ENCODE data around the gene PRELID1. TPM values are rescaled to one million over a fixed set of nuclear protein-coding genes. Genes with fewer than 3 reads are reported as not detected.

The PRELID1 gene
- total and polyA plus RNA-seq, 10 of the 15 experiments (the other 5 are each of a cell fraction or from before 2014, with no cell fraction given) = 30.9 to 584 (median 254) TPM

GRCh38 chr5:177300236-177300880 is 3.2 kb upstream of the PRELID1 start (continued):
- 0 out of 2 replicates have a peak, but pooled peaks have one; percentile 10 for TF ChIP-seq ZNF592 (IDR thresholded peaks at IDR 0.05)
- no peak for TF ChIP-seq TBL1XR1 (IDR thresholded peaks at IDR 0.05; ENCODE audit: low read depth, low read length)
- peak; percentile 100 for TF ChIP-seq EED (IDR thresholded peaks at IDR 0.05; ENCODE audit: low read depth)
- TF ChIP-seq GABPA (IDR thresholded peaks at IDR 0.05; ENCODE audit: low read depth) = peak; percentile 68; the same call in 1 of the 2 replicates
- TF ChIP-seq IKZF2 (IDR thresholded peaks at IDR 0.05) = peak; percentile 99
- TF ChIP-seq RELB (IDR thresholded peaks at IDR 0.05; ENCODE audit: low read depth) = peak; percentile 93
- peak; percentile 62; the same call in 1 of the 2 replicates for TF ChIP-seq ZNF687 (IDR thresholded peaks at IDR 0.05)
- peak in 1 of 2 experiments; percentile 95; a peak in 2 of 4 replicates for TF ChIP-seq ETV6 (conservative IDR thresholded peaks at IDR 0.05 in 1 of 2, IDR thresholded peaks at IDR 0.05 in 1 of 2; ENCODE audit: borderline replicate concordance in 1 of 2, low read depth in 1 of 2)
- TF ChIP-seq KLF5 (IDR thresholded peaks at IDR 0.05; ENCODE audit: partially characterized antibody) = peak; percentile 70
- 0 out of 2 replicates have a peak, but pooled peaks have one; percentile 30 for TF ChIP-seq ZNF207 (IDR thresholded peaks at IDR 0.05; ENCODE audit: borderline replicate concordance)
- TF ChIP-seq RELA (IDR thresholded peaks at IDR 0.05; ENCODE audit: borderline replicate concordance, partially characterized antibody) = peak; percentile 43
- TF ChIP-seq POLR2AphosphoS5 (IDR thresholded peaks at IDR 0.05; ENCODE audit: low read length) = 0 out of 2 replicates have a peak, but pooled peaks have one; percentile 34
- TF ChIP-seq CREM (IDR thresholded peaks at IDR 0.05; ENCODE audit: low read depth) = peak; percentile 65
- TF ChIP-seq CREB1 (IDR thresholded peaks at IDR 0.05; ENCODE audit: low read depth) = peak; percentile 68; the same call in 1 of the 2 replicates
- peak; percentile 72 for TF ChIP-seq MTA2 (IDR thresholded peaks at IDR 0.05; ENCODE audit: low read depth)
- peak; percentile 67; the same call in 1 of the 2 replicates for TF ChIP-seq HDGF (IDR thresholded peaks at IDR 0.05)
- peak; percentile 73 for TF ChIP-seq BCL11A (IDR thresholded peaks at IDR 0.05; ENCODE audit: low read depth, low read length)
- no peak for TF ChIP-seq SIN3A (IDR thresholded peaks at IDR 0.05; ENCODE audit: low read depth, low read length)
